GM12878 (cell line): ENCODE measurements around the gene LARP6. TPM values are rescaled to one million over a fixed set of nuclear protein-coding genes. Genes with fewer than 3 reads are reported as not detected.
A peak's percentile ranks its signal among the peaks of the same experiment; 100 is the strongest.

Experiments
- ATAC-seq: fragments of 200-7000 bp; cut with Tn5 transposase; 3 replicates; pipeline ENCODE4 v1.9.1; 2020; ENCODE audit warnings: mild to moderate bottlenecking, moderate library complexity
- BruUV-seq: library from RNA; stranded (reverse); fragments of 400-500 nt; replicated peaks from 2 replicates; lab custom pipeline; 2021; lab: Mats Ljungman, UMichigan
- CTCF ChIA-PET: fragments of 300-600 bp; sonication (Branson Sonifier 250); formaldehyde crosslinking; extraction: SDS; loops from one replicate; lab custom pipeline; 2021; ENCODE audit warnings: inconsistent platforms; lab: Yijun Ruan, JAX
- POLR2A ChIA-PET: fragments of 350-600 bp; formaldehyde crosslinking; extraction: SDS; loops from one replicate; lab custom pipeline; 2021; ENCODE audit warnings: inconsistent platforms; lab: Charles Lee
- RAD21 ChIA-PET: fragments of 300-600 bp; sonication (Branson Sonifier 250); formaldehyde crosslinking; loops from one replicate; lab custom pipeline; 2023; ENCODE audit warnings: antibody characterized with exemption; ENCODE audit not compliant: unreplicated experiment; lab: Charles Lee
- SMC1A ChIA-PET: fragments of 300-600 bp; sonication (Branson Sonifier 250); formaldehyde crosslinking; loops from one replicate; lab custom pipeline; 2023; ENCODE audit not compliant: unreplicated experiment, uncharacterized antibody; lab: Charles Lee
- DNase-seq: peaks from one replicate; pipeline ENCODE4 v3.0.0-alpha.2; 2011; ENCODE audit warnings: low read depth, low spot score
- FAIRE-seq: peaks from 3 replicates; lab custom pipeline; 2011; peaks lifted over from hg19 to GRCh38; lab: Jason Lieb, UNC
- H2AFZ ChIP-seq: 2 replicates; pipeline ENCODE4 v1.6.0; 2011; ENCODE audit warnings: low read depth, low read length, control low read depth; ENCODE audit not compliant: control insufficient read depth
- H3K27ac ChIP-seq: 2 replicates; pipeline ENCODE4 v1.5.1; 2011; ENCODE audit warnings: control low read depth; ENCODE audit not compliant: control insufficient read depth, insufficient read depth
- H3K27me3 ChIP-seq, 2 experiments: replicated peaks in 1 of 2; 2 replicates each; pipeline versions ENCODE4 v1.6.0 to v1.6.1; 2011; ENCODE audit warnings: low read length in 1 of 2; ENCODE audit not compliant: control insufficient read depth in 2 of 2, insufficient read depth in 2 of 2
- H3K36me3 ChIP-seq, 2 experiments: 2 replicates each; pipeline ENCODE4 v1.5.1; 2011; ENCODE audit warnings: low read length in 1 of 2; ENCODE audit not compliant: control insufficient read depth in 2 of 2, insufficient read depth in 2 of 2
- H3K4me1 ChIP-seq: 2 replicates; pipeline ENCODE4 v1.6.1; 2011; ENCODE audit warnings: mild to moderate bottlenecking, low read length, moderate library complexity, mixed read lengths; ENCODE audit not compliant: control insufficient read depth, insufficient read depth
- H3K4me2 ChIP-seq: 2 replicates; pipeline ENCODE4 v1.6.0; 2011; ENCODE audit warnings: control low read depth; ENCODE audit not compliant: control insufficient read depth, insufficient read depth
- H3K4me3 ChIP-seq: fragments of 200-600 bp; sonication (generic); 2 replicates; pipeline ENCODE4 v1.5.1; 2016
- H3K79me2 ChIP-seq: 2 replicates; pipeline ENCODE4 v1.6.0; 2011; ENCODE audit warnings: low read length; ENCODE audit not compliant: control insufficient read depth, insufficient read depth
- H3K9ac ChIP-seq: 2 replicates; pipeline ENCODE4 v1.8.0; 2011; ENCODE audit warnings: low read length, control low read depth, mixed read lengths; ENCODE audit not compliant: control insufficient read depth, insufficient read depth
- H3K9me3 ChIP-seq: replicated peaks from 3 replicates; pipeline ENCODE4 v1.5.1; 2011; ENCODE audit warnings: mild to moderate bottlenecking, low read length; ENCODE audit not compliant: control insufficient read depth, insufficient read depth
- H4K20me1 ChIP-seq: 2 replicates; pipeline ENCODE4 v1.6.0; 2011; ENCODE audit not compliant: control insufficient read depth, insufficient read depth
- ETV6 ChIP-seq, 2 experiments: fragments of 450-650 bp in 1 of 2; IDR thresholded peaks in 1 of 2; conservative IDR thresholded peaks in 1 of 2; 2 replicates each; pipeline ENCODE4 v1.6.1; 2014; ENCODE audit warnings: antibody characterized with exemption in 1 of 2, borderline replicate concordance in 1 of 2, low read depth in 1 of 2, mild to moderate bottlenecking in 1 of 2, moderate library complexity in 1 of 2
- FOS ChIP-seq: IDR thresholded peaks from 3 replicates; pipeline ENCODE4 v1.6.1; 2011; ENCODE audit warnings: borderline replicate concordance; ENCODE audit not compliant: insufficient read length; ENCODE audit errors: extremely low read depth
- IKZF2 ChIP-seq, 2 experiments: fragments of 450-650 bp; IDR thresholded peaks; 2 replicates each; pipeline ENCODE4 v1.6.1; 2017; ENCODE audit warnings: mild to moderate bottlenecking in 2 of 2, moderate library complexity in 2 of 2
- MEF2A ChIP-seq: IDR thresholded peaks from 2 replicates; pipeline ENCODE4 v1.6.1; 2011; ENCODE audit warnings: low read depth, mild to moderate bottlenecking, low read length, moderate library complexity; ENCODE audit not compliant: insufficient read depth
- POLR2AphosphoS5 ChIP-seq: IDR thresholded peaks from 2 replicates; pipeline ENCODE4 v1.6.1; 2011; ENCODE audit warnings: mild to moderate bottlenecking, low read length, inconsistent platforms
- SUZ12 ChIP-seq: fragments of 200-600 bp; sonication (generic); IDR thresholded peaks from one replicate; pipeline ENCODE4 v1.6.1; 2018; ENCODE audit warnings: antibody characterized with exemption, mild to moderate bottlenecking; ENCODE audit not compliant: unreplicated experiment
- ZNF207 ChIP-seq: fragments of 450-650 bp; IDR thresholded peaks from 2 replicates; pipeline ENCODE4 v1.6.1; 2014; ENCODE audit warnings: antibody characterized with exemption, mild to moderate bottlenecking, borderline replicate concordance
- ZSCAN29 ChIP-seq: fragments of 450-650 bp; IDR thresholded peaks from 2 replicates; pipeline ENCODE4 v1.6.1; 2017; ENCODE audit warnings: mild to moderate bottlenecking, moderate library complexity
- whole genome bisulfite sequencing: methylation state at CpG from one replicate; pipeline ENCODE4 v1.1.6; 2016; ENCODE audit warnings: low lambda C conversion rate; ENCODE audit not compliant: insufficient replicate concordance, insufficient coverage; ENCODE audit errors: missing lambda C conversion rate; 5-methylcytosine and 5-hydroxymethylcytosine counted together
- in situ Hi-C: fragments of 300-500 bp; cut with MboI; formaldehyde crosslinking; loops from 9 replicates; pipeline ENCODE4 v1.14.3; 2018; ENCODE audit warnings: mixed read lengths
- intact Hi-C: fragments of 100-400 bp; cut with micrococcal nuclease; formaldehyde crosslinking; loops from one replicate; pipeline ENCODE4 v1.14.2; 2022; ENCODE audit not compliant: unreplicated experiment
- polyA plus RNA-seq, 11 experiments: library from polyadenylated mRNA; depleted of rRNA in 4 of 11; unstranded in 6 of 11; stranded (reverse) in 5 of 11; fragments of >200 nt; fragmentation: Nextera tagmentation in 4 of 11; fragmentation: Illumina TruSeq in 1 of 11; extraction: Ambion mirVana in 4 of 11; extraction: Trizol in 1 of 11; gene quantifications; 1 replicate in 1 of 11; 2 replicates in 10 of 11; pipeline versions ENCODE4 v1.2.1 to v1.2.3, GENCODE V29; 2011 to 2016; ENCODE audit warnings: inconsistent platforms in 2 of 11, missing spikeins in 2 of 11, low read depth in 1 of 11
- total RNA-seq, 4 experiments: library from RNA; depleted of rRNA in 3 of 4; stranded (reverse); fragments of >200 nt in 3 of 4; fragmentation: Illumina TruSeq in 1 of 4; extraction: Trizol in 1 of 4; gene quantifications; 2 replicates each; pipeline versions ENCODE4 v1.2.1 to v1.2.3, GENCODE V29; 2013 to 2021
- TF ChIP-seq, protein P1 (sequence below): fragments of 450-650 bp; IDR thresholded peaks from 2 replicates; pipeline ENCODE4 v1.6.1; 2014; ENCODE audit warnings: mild to moderate bottlenecking

LARP6 gene
- total and polyA plus RNA-seq, 10 of the 15 experiments (the other 5 are each of a cell fraction or from before 2014, with no cell fraction given) = 0.74 to 14.6 (median 3.9) TPM

DNA sequence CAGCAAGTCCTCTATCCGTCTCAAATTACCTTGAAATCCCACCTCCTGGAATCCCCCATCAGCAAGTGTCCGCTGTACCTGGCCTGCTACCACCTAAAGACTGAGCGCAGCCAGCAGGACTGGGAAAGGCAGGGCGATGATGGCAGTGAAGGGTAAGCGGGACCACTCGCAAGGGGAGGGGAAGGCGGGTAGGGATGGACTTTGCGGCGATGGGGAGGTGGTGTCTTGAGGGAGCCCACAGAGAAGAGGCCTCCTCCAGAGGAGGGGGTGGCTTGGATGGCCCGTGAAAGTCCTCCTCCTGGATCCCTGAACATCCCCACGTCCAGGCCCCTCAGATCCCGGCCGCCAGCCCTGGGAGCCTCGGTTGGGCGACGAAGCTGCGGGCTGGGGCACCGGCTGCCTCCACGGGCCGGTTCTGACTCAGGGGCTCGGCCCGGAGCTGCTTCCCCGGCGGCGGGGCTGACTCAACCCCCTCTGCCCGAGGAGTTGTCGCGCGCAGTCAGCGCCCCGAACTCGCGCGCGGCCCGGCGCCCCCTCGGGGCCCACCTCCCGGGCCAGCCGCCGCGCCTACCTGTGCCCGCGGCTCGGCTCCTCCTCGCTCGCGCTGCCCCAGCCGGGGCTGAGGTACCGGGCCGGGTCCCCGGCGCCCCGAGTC lies 512 bp downstream of the LARP6 start:
- H3K36me3 ChIP-seq = no peaks in the 10 kb centered on the region
- ChIA-PET CTCF (no interaction called here), POLR2A (no interaction called here), SMC1A (interaction anchor here (0.6 kb wide), 1 partner anchor 67 kb away, joined by 3 read pairs; no protein-coding TSS in a partner anchor), RAD21 (no interaction called here)
- H3K9ac ChIP-seq = peak overlapping the region; percentile 28; the same call in 1 of the 2 replicates
- DNase-seq (no peak), ATAC-seq (peak; percentile 45), FAIRE-seq (no peak)
- WGBS = 35% methylated on average over 21 of the region's 54 CpGs
- no peaks in the 10 kb centered on the region for H3K9me3 ChIP-seq
- in situ Hi-C loops = no loop called here
- no TSS peak for BruUV-seq
- intact Hi-C loops = no loop called here
- H3K79me2 ChIP-seq = no peaks in the 10 kb centered on the region
- H3K27me3 ChIP-seq = peaks cover 5 to 7% of the 10 kb centered on the region in 2 experiments
- H3K4me1 ChIP-seq = peaks cover 2% of the 10 kb centered on the region; the same call in 1 of the 2 replicates
- TF ChIP-seq SUZ12 = peak; percentile 57
- TF ChIP-seq MEF2A = no peak
- peak overlapping the region; percentile 18; the same call in 1 of the 2 replicates for H3K4me2 ChIP-seq
- 0 out of 2 replicates have a peak overlapping the region, but pooled peaks have one; percentile 12 for H3K27ac ChIP-seq
- H4K20me1 ChIP-seq = no peaks in the 10 kb centered on the region
- H3K4me3 ChIP-seq = peak overlapping the region; percentile 47
- H2AFZ ChIP-seq = peak overlapping the region; percentile 46

DNA sequence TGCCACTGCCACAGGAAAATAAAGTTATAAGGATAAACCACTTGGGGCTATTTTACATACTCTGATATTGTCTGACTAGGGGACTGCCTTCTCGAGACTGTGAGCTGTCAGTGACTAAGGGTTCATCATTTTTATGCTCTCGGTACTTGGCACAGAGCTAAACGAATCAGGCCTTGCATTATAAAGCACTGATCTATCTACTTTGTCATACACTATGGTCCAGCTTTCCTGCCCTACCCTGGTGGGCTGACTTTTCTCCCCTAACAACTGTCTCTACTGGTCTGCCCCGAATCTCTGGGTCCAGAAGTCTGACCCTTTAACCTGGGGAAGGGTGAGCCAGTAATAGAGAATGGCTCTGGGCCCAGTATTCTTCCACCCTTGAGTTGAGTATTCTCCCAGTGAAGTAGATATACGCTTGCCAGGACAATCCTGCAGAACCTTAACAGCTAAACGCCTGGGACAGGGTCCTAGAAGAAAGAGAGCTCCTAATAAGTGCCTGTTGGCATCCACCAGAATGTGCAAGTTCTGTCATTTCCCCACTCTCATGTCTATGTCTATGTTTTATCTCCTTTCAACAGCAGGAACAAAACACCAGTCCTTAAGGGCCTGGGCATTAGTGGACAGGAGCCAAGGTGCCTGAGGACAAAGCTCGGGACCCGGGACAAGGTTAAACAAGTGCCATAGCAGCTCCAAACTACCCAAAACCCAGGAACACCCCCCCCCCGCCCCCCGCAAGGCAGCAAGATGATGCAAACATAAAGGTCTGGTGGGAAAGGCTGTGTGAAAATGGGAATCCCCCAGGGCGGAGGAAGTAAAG lies 1.2 kb downstream of the LARP6 start:
- Histone ChIP-seq H2AFZ (0 out of 2 replicates have a peak overlapping the region, but pooled peaks have one; percentile 23), H3K4me2 (no peak overlapping the region), H3K4me1 (peaks cover 2% of the 10 kb centered on the region; the same call in 1 of the 2 replicates), H3K4me3 (peak overlapping the region; percentile 47), H3K9ac (peak overlapping the region; percentile 28; the same call in 1 of the 2 replicates), H3K27ac (0 out of 2 replicates have a peak overlapping the region, but pooled peaks have one; percentile 12), H3K79me2 (no peaks in the 10 kb centered on the region), H4K20me1 (no peaks in the 10 kb centered on the region), H3K9me3 (no peaks in the 10 kb centered on the region), H3K27me3 (peaks cover 5 to 7% of the 10 kb centered on the region in 2 experiments), H3K36me3 (no peaks in the 10 kb centered on the region)
- ChIA-PET CTCF (no interaction called here), RAD21 (no interaction called here), POLR2A (no interaction called here), SMC1A (no interaction called here)
- no peak for FAIRE-seq
- in situ Hi-C loops = no loop called here
- WGBS = 32% methylated on average over 11 of the region's 11 CpGs
- no peak; the same call in 2 of the 3 replicates for ATAC-seq
- intact Hi-C loops = no loop called here
- BruUV-seq = no TSS peak
- DNase-seq = no peak
- no peak for TF ChIP-seq ZSCAN29
- no peak for TF ChIP-seq FOS
- no peak for TF ChIP-seq IKZF2 (IDR thresholded peaks at IDR 0.05)
- no peak for TF ChIP-seq POLR2AphosphoS5
- TF ChIP-seq ETV6 (conservative IDR thresholded peaks at IDR 0.05 in 1 of 2, IDR thresholded peaks at IDR 0.05 in 1 of 2; ENCODE audit: borderline replicate concordance in 1 of 2, low read depth in 1 of 2) = no peak
- no peak for TF ChIP-seq ZNF207
- TF ChIP-seq, protein P1, sequence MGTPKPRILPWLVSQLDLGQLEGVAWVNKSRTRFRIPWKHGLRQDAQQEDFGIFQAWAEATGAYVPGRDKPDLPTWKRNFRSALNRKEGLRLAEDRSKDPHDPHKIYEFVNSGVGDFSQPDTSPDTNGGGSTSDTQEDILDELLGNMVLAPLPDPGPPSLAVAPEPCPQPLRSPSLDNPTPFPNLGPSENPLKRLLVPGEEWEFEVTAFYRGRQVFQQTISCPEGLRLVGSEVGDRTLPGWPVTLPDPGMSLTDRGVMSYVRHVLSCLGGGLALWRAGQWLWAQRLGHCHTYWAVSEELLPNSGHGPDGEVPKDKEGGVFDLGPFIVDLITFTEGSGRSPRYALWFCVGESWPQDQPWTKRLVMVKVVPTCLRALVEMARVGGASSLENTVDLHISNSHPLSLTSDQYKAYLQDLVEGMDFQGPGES = no peak
